GM12864 (cell line): Measurements from ENCODE around the gene CHPT1.

Source experiments
- DNase-seq: peaks from one replicate; pipeline ENCODE4 v3.0.0-alpha.2; 2011; ENCODE audit warnings: low read depth
- H3K4me3 ChIP-seq: 2 replicates; pipeline ENCODE4 v1.5.1; 2011; ENCODE audit warnings: mild to moderate bottlenecking, low read depth, low read length, control low read depth
- CTCF ChIP-seq: IDR thresholded peaks from 2 replicates; pipeline ENCODE4 v1.5.1; 2011; ENCODE audit warnings: low read depth, mild to moderate bottlenecking, moderate library complexity, low read length, control low read depth, inconsistent platforms; ENCODE audit errors: missing control alignments

CHPT1 gene

GRCh38 chr12:101743724-101744472 is 46.5 kb downstream of the CHPT1 start:
- H3K4me3 ChIP-seq, result no peak overlapping the region
- peak; percentile 59 for DNase-seq
- TF ChIP-seq CTCF, result peak; percentile 20

GRCh38 chr12:101745481-101745880 is 48.0 kb downstream of the CHPT1 start:
- TF ChIP-seq CTCF, result no peak
- H3K4me3 ChIP-seq, result no peak overlapping the region
- DNase-seq, result no peak

GRCh38 chr12:101746196-101746595 is 48.8 kb downstream of the CHPT1 start:
- H3K4me3 ChIP-seq, result no peak overlapping the region
- DNase-seq, result no peak
- no peak for TF ChIP-seq CTCF

DNA sequence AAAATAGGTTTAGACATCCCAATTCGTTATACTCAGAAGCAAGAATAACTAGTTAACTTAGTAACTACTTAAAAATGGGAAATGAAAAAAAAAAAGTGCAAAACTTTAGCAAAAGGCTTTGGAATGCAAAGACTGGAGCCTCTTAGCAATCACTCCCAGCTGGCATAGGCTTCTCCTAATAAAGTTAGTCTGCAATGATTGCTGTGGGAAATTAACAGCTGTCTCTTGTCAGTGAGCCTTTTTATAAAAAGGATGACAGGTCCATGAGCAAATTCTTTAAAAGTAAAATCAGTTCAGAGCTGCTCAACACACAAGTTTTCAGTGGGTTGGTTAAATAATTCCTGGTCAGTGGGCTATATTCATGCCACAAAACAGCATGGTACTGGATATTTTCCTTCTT is 49.2 kb downstream of the CHPT1 start:
- TF ChIP-seq CTCF, result no peak
- DNase-seq, result no peak
- no peak overlapping the region for H3K4me3 ChIP-seq

- DNase-seq, result no peak
- no peak overlapping the region for H3K4me3 ChIP-seq
- TF ChIP-seq CTCF, result no peak
Observed at GRCh38 chr12:101747697-101748096, 50.3 kb downstream of the CHPT1 start.

DNA sequence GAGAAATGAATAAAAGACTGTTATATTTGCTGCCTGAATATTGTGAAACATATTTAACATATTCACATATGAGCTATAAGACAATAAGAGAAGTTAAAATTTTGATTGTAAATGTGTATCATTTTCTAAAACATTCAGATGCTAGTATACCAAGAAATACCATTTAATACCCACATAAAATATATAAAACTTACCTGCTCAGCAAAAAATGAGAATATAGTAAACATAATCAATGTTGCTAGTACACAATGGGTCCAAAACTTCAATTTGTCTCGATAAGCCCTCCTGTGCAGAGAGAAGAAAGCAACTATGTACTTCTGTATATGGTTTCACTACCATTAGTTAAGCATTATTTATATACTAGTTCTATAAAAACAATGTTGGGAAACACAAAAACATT is 51.5 kb downstream of the CHPT1 start:
- TF ChIP-seq CTCF, result no peak
- DNase-seq, result no peak
- H3K4me3 ChIP-seq, result no peak overlapping the region

DNA sequence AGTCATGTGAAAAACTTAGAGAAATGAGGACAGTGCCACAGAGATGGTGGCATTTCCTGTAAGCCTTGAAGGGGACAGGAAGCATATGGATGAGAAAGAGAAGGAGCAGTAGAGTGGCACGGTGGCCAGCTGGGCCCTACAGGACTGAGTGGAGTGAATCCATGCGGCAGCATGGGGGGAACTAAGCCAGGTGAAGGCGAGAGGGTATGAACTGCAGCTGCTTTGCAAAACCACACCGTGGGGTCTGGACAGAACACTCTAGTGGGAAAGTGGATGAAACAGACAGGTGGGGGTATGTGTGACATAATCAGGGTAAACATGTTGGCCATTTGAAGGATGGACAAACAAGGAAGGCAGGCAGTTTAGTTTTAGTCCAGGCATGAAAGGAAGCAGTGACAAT is 52.2 kb downstream of the CHPT1 start:
- no peak overlapping the region for H3K4me3 ChIP-seq
- DNase-seq, result no peak
- no peak for TF ChIP-seq CTCF
